ENCODE data around the gene SESN2.
A peak's percentile ranks its signal among the peaks of the same experiment; 100 is the strongest.

The SESN2 gene

GRCh38 chr1:28298438-28298837, 39.1 kb downstream of the SESN2 start:
- H3K9ac ChIP-seq, result no peak overlapping the region
- H3K4me1 ChIP-seq, result no peaks in the 10 kb centered on the region
- no peaks in the 10 kb centered on the region for H3K36me3 ChIP-seq (ENCODE audit: control insufficient read depth, insufficient read depth, low read length)
- H3K4me3 ChIP-seq (ENCODE audit: low read depth, low read length), result no peak overlapping the region
- H3K27me3 ChIP-seq (ENCODE audit: control insufficient read depth, insufficient read depth, low read length), result no peaks in the 10 kb centered on the region
- TF ChIP-seq, protein P1, sequence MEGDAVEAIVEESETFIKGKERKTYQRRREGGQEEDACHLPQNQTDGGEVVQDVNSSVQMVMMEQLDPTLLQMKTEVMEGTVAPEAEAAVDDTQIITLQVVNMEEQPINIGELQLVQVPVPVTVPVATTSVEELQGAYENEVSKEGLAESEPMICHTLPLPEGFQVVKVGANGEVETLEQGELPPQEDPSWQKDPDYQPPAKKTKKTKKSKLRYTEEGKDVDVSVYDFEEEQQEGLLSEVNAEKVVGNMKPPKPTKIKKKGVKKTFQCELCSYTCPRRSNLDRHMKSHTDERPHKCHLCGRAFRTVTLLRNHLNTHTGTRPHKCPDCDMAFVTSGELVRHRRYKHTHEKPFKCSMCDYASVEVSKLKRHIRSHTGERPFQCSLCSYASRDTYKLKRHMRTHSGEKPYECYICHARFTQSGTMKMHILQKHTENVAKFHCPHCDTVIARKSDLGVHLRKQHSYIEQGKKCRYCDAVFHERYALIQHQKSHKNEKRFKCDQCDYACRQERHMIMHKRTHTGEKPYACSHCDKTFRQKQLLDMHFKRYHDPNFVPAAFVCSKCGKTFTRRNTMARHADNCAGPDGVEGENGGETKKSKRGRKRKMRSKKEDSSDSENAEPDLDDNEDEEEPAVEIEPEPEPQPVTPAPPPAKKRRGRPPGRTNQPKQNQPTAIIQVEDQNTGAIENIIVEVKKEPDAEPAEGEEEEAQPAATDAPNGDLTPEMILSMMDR (IDR thresholded peaks at IDR 0.05), result no peak
- H3K9me3 ChIP-seq (ENCODE audit: control insufficient read depth, low read length), result no peaks in the 10 kb centered on the region
- no peak overlapping the region for H2AFZ ChIP-seq
- H3K4me2 ChIP-seq (ENCODE audit: low read length), result no peak overlapping the region
- no peak overlapping the region for H3K27ac ChIP-seq
- H3K79me2 ChIP-seq, result no peaks in the 10 kb centered on the region

DNA sequence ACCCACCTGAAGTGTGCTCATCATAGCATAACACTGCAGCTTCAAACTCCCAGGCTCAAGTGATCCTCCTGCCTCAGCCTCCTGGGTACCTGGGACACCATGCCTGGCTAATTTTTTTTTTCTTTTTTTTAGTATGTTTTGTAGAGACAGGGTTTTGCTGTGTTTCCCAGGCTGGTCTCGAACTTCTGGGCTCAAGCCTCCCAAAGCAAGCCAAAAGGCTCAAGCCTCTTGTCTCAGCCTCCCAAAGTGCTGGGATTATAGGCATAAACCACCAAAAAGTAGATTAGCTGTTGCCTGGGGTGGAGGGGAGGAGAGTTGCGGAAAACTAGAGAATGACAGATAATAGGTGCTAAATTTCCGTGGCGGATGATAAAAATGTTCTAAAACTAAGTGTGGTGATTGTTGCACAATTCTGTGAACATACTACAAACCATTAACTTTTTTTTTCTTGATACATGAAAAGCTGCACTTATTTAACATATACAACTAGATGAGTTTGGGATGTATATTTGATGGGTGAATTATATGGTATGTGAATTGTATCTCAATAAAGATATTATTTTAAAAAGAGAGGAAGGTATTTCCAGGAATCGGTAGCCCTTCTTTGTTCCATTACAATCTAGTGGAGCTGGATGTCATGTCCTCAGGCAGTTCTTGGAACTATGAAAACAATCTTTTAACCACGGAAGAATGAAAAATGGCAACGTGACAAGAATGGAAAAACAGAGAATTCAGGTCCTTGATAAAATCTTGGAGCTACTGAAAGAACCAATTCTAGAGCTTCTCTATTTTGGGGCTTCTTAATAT, 42.3 kb downstream of the SESN2 start:
- H3K27me3 ChIP-seq (ENCODE audit: control insufficient read depth, insufficient read depth, low read length), result no peaks in the 10 kb centered on the region
- H3K9ac ChIP-seq, result no peak overlapping the region
- H3K27ac ChIP-seq, result peak overlapping the region; percentile 56
- H2AFZ ChIP-seq, result peak overlapping the region; percentile 30
- H3K4me3 ChIP-seq (ENCODE audit: low read depth, low read length), result no peak overlapping the region
- H3K4me2 ChIP-seq (ENCODE audit: low read length), result peak overlapping the region; percentile 22
- TF ChIP-seq, protein P1 (IDR thresholded peaks at IDR 0.05), result no peak
- H3K79me2 ChIP-seq, result no peaks in the 10 kb centered on the region
- no peaks in the 10 kb centered on the region for H3K36me3 ChIP-seq (ENCODE audit: control insufficient read depth, insufficient read depth, low read length)
- H3K4me1 ChIP-seq, result no peaks in the 10 kb centered on the region
- no peaks in the 10 kb centered on the region for H3K9me3 ChIP-seq (ENCODE audit: control insufficient read depth, low read length)

GRCh38 chr1:28302247-28302646, 42.9 kb downstream of the SESN2 start:
- Histone ChIP-seq H3K9ac (no peak overlapping the region), H3K9me3 (ENCODE audit: control insufficient read depth, low read length) (no peaks in the 10 kb centered on the region), H3K4me3 (ENCODE audit: low read depth, low read length) (no peak overlapping the region), H3K27me3 (ENCODE audit: control insufficient read depth, insufficient read depth, low read length) (no peaks in the 10 kb centered on the region), H3K4me2 (ENCODE audit: low read length) (no peak overlapping the region), H2AFZ (no peak overlapping the region), H3K79me2 (no peaks in the 10 kb centered on the region), H3K4me1 (no peaks in the 10 kb centered on the region), H3K27ac (no peak overlapping the region), H3K36me3 (ENCODE audit: control insufficient read depth, insufficient read depth, low read length) (no peaks in the 10 kb centered on the region)
- TF ChIP-seq, protein P1 (IDR thresholded peaks at IDR 0.05), result no peak

GRCh38 chr1:28306301-28306949, 47.1 kb downstream of the SESN2 start:
- TF ChIP-seq, protein P1 (IDR thresholded peaks at IDR 0.05), result no peak
- Histone ChIP-seq H3K4me1 (no peaks in the 10 kb centered on the region), H3K4me2 (ENCODE audit: low read length) (no peak overlapping the region), H3K4me3 (ENCODE audit: low read depth, low read length) (no peak overlapping the region), H3K9ac (no peak overlapping the region), H3K27ac (no peak overlapping the region), H3K9me3 (ENCODE audit: control insufficient read depth, low read length) (no peaks in the 10 kb centered on the region), H3K79me2 (no peaks in the 10 kb centered on the region), H2AFZ (peak overlapping the region; percentile 41), H3K36me3 (ENCODE audit: control insufficient read depth, insufficient read depth, low read length) (no peaks in the 10 kb centered on the region), H3K27me3 (ENCODE audit: control insufficient read depth, insufficient read depth, low read length) (no peaks in the 10 kb centered on the region)

Data from parathyroid adenoma (tissue), 2 donors.